Aorta (tissue), 5 donors: ENCODE data around the gene TCOF1. TPM values are rescaled to one million over a fixed set of nuclear protein-coding genes. Genes with fewer than 3 reads are reported as not detected.
A peak's percentile ranks its signal among the peaks of the same experiment; 100 is the strongest.

Source experiments
- ATAC-seq: fragments of 200-7000 bp; cut with Tn5 transposase; one replicate; pipeline ENCODE4 v1.9.1; 2022; ENCODE audit warnings: moderate library complexity; ENCODE audit not compliant: low FRiP score
- DNase-seq, 2 donors: peaks; one replicate each; pipeline ENCODE4 v3.0.0-alpha.2; 2020
- H3K27ac ChIP-seq, 2 donors: one replicate each; pipeline ENCODE4 v1.5.1; 2013; ENCODE audit warnings: low read length in 2 of 2, mild to moderate bottlenecking in 2 of 2, moderate library complexity in 2 of 2, control low read depth in 1 of 2, inconsistent platforms in 1 of 2, low read depth in 1 of 2
- H3K27me3 ChIP-seq, 2 donors: one replicate each; pipeline ENCODE4 v1.6.1; 2013; ENCODE audit warnings: control low read depth in 1 of 2, low read length in 1 of 2, mild to moderate bottlenecking in 1 of 2, moderate library complexity in 1 of 2; ENCODE audit not compliant: insufficient read depth in 2 of 2, control insufficient read depth in 1 of 2
- H3K36me3 ChIP-seq, 2 donors: one replicate each; pipeline ENCODE4 v1.6.1; 2013; ENCODE audit warnings: control low read depth in 1 of 2, low read length in 1 of 2, mild to moderate bottlenecking in 1 of 2; ENCODE audit not compliant: insufficient read depth in 2 of 2, control insufficient read depth in 1 of 2
- H3K4me1 ChIP-seq, 2 donors: one replicate each; pipeline ENCODE4 v1.6.1; 2013; ENCODE audit warnings: low read length in 2 of 2, control low read depth in 1 of 2, mild to moderate bottlenecking in 1 of 2, moderate library complexity in 1 of 2; ENCODE audit not compliant: insufficient read depth in 2 of 2, control insufficient read depth in 1 of 2
- H3K4me3 ChIP-seq, 2 donors: one replicate each; pipeline ENCODE4 v1.5.1; 2013; ENCODE audit warnings: low read length in 2 of 2, control low read depth in 1 of 2, mild to moderate bottlenecking in 1 of 2
- H3K9me3 ChIP-seq: one replicate; pipeline ENCODE4 v1.6.1; 2013; ENCODE audit warnings: mild to moderate bottlenecking, low read length; ENCODE audit not compliant: control insufficient read depth
- WGBS, 2 donors: extraction: QIAGEN DNeasy Blood & Tissue Kit; methylation state at CpG; one replicate each; pipeline ENCODE4 v1.1.7; 2013; 5-methylcytosine and 5-hydroxymethylcytosine counted together
- intact Hi-C, 2 donors: fragments of 100-400 bp; cut with DNase I; formaldehyde crosslinking; loops; one replicate each; pipeline versions ENCODE4 v1.14.2 to v1.15.0; 2022
- polyA plus RNA-seq, 2 donors: library from polyadenylated mRNA; stranded (reverse); fragments of 200-250 nt; gene quantifications; one replicate each; pipeline ENCODE4 v1.2.3, GENCODE V29; 2013
- total RNA-seq, 2 donors: library from RNA; stranded (reverse); fragmentation: NEBNext Ultra II Directional; extraction: Animal tissue kit (Norgen Biotek cat#: 25700); gene quantifications; one replicate each; pipeline ENCODE4 v1.2.1, GENCODE V29; 2021
- donor health status: healthy with polysubstance abuse.
- donor health status: Bipolar disorder and iron deficiency.
- donor health status: DM: no; HTN: no; CAD: no.
- donor health status: DM: no; HTN: no; CAD: no.
- donor health status: DM: yes; HTN: yes; CAD: no.

The TCOF1 gene
- total and polyA plus RNA-seq, 4 donors = 8.0 to 31.9 (median 27.0) TPM

DNA sequence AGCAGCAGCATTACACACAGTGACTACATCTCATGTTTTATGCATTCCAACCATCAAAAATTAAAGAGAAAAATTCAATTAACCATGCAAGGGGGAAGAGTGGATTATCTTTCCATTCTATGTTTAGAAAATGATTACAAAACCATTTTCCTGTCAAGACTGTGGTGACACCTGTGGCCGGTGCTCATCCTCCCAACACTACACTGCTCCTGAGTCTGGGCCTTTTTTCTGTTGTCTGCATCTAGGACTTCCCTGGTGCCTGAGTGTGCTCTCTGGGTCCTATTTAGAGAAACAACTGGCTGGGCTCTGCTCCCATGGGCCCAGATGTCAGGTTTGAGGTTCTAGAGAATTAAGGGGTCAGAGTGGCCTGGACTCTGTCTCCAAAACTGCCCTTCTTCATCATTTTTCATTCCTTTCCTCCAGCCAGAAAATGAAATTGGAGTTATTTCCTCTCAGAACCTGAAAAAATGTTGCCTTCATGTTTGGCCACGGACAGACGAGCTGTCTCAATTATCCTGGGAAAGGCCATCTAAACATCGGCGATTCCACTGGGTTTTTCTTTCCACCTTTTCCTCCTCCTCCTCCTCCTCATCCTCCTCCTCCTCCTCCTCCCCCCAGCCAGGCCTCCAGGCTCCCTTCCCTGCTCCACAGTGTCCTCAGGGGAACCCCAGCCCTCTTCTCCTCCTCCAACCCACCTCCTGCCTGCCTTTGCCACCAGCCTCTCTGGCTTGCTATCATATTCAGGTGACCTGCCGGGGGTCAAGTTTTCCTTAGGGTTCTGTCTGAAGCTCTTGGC lies 43.4 kb upstream of the TCOF1 start:
- Histone ChIP-seq H3K27me3 (no peaks in the 10 kb centered on the region), H3K4me1 (no peaks in the 10 kb centered on the region), H3K4me3 (no peak overlapping the region), H3K27ac (no peak overlapping the region), H3K36me3 (no peaks in the 10 kb centered on the region), H3K9me3 (no peaks in the 10 kb centered on the region)
- intact Hi-C loops = no loop called here
- WGBS, 2 donors = 56 to 61% methylated on average over 6 of the region's 6 CpGs
- DNase-seq (no peak), ATAC-seq (no peak)

DNA sequence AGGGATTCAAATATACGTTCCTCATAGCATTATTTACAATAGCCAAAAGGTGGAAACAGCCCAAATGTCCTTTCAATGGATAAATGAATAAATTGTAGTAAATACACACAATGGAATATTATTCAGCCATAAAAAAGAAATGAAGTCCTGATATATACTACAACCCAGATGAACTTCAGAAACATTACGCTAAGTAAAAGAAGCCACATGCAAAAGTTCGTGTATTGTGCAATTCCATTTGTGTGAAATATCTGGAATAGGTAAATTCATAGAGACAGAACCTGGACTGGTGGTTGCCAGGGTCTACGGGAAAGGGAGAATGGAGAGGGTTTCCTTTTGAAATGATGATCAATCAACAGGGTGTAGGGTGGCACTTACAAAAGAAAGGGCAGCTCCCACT lies 42.3 kb upstream of the TCOF1 start:
- DNase-seq (no peak), ATAC-seq (no peak)
- Histone ChIP-seq H3K4me1 (no peaks in the 10 kb centered on the region), H3K4me3 (no peak overlapping the region), H3K9me3 (no peaks in the 10 kb centered on the region), H3K36me3 (no peaks in the 10 kb centered on the region), H3K27me3 (no peaks in the 10 kb centered on the region), H3K27ac (no peak overlapping the region)
- intact Hi-C loops = no loop called here
- WGBS, 2 donors = 95 to 96% methylated on average over 4 of the region's 4 CpGs

- Histone ChIP-seq H3K36me3 (no peaks in the 10 kb centered on the region), H3K27me3 (no peaks in the 10 kb centered on the region), H3K9me3 (no peaks in the 10 kb centered on the region), H3K4me3 (no peak overlapping the region), H3K4me1 (no peaks in the 10 kb centered on the region), H3K27ac (no peak overlapping the region)
- DNase-seq (no peak), ATAC-seq (no peak)
- WGBS, 2 donors = 90 to 94% methylated on average over 3 of the region's 3 CpGs
- intact Hi-C loops = no loop called here
These were observed 41.2 kb upstream of the TCOF1 start for GRCh38 chr5:150316320-150316719.

DNA sequence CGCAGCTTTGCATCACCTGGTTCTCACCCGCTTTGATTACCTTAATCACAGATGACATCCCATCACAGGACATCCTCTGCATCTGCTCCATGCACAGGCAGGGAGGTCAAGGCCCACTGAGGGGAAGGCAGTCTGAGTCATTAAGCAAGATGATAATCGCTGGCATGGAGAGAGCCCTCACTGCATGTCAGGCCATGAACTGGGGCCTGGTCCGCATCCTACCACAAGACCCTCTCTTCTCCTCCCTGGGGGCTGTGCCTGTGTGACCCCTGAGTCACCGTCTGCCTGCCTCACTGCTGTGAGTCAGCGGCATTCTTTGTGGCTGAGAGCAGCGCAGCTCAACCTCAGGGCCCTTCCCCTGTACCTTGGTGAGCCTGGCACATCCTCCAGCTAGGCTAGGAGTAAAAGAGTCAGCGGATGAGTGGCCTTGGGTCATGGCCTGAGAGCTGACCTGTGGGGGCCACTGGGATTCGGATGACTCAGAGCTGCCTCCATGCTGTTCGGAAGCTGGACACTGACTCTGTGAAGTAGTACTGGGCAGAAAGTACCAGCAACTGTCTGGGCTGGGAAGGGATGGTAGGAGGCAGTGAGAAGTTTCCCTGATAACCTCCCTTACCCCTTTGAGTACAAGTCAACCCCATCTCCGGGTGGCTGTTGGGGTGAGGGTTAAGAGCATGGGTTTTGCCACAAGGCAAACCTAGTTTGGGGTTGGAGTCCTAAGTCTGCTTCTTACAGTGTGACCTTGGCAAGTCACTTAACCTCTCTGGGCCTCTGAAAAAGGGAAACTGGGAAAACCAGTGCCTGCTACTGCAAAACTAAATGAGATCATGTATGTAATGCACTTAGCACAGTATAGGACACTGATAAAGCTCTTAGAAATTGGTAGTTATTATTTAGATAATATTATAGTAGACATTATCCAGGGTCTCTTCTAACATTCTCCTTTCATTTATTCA lies 40.2 kb upstream of the TCOF1 start:
- Histone ChIP-seq H3K36me3 (no peaks in the 10 kb centered on the region), H3K4me1 (no peaks in the 10 kb centered on the region), H3K9me3 (no peaks in the 10 kb centered on the region), H3K27ac (no peak overlapping the region), H3K4me3 (no peak overlapping the region), H3K27me3 (no peaks in the 10 kb centered on the region)
- ATAC-seq (peak; percentile 37), DNase-seq (no peak)
- intact Hi-C loops = no loop called here
- WGBS, 2 donors = 86 to 90% methylated on average over 11 of the region's 11 CpGs

- H3K4me3 ChIP-seq = no peak overlapping the region
- no peak overlapping the region for H3K27ac ChIP-seq
- H3K36me3 ChIP-seq = no peaks in the 10 kb centered on the region
- H3K4me1 ChIP-seq = no peaks in the 10 kb centered on the region
- intact Hi-C loops = no loop called here
- DNase-seq = no peak
- no peaks in the 10 kb centered on the region for H3K9me3 ChIP-seq
- no peak for ATAC-seq
- 78 to 81% methylated on average over 9 of the region's 9 CpGs for WGBS, 2 donors
- no peaks in the 10 kb centered on the region for H3K27me3 ChIP-seq
These were observed 38.6 kb upstream of the TCOF1 start for GRCh38 chr5:150318613-150319483.

DNA sequence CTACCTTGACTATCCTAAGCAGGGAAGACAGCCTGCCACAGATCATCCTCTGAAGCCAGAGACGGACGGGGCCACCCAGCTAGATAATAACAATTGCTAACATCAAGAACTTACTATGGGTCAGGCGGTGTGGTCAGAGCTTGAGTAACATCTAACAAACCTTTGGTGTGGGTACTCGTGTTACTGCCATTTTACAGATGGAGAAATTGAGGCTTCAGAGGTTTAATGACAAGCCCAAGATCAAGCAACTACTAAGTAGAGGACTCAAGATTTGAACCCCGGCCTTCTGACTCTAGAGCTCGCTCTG lies 38.1 kb upstream of the TCOF1 start:
- 96 to 97% methylated on average over 6 of the region's 6 CpGs for WGBS, 2 donors
- no peak overlapping the region for H3K4me3 ChIP-seq
- DNase-seq = no peak
- H3K27me3 ChIP-seq = no peaks in the 10 kb centered on the region
- no peaks in the 10 kb centered on the region for H3K36me3 ChIP-seq
- H3K9me3 ChIP-seq = no peaks in the 10 kb centered on the region
- intact Hi-C loops = no loop called here
- H3K27ac ChIP-seq = no peak overlapping the region
- no peak for ATAC-seq
- no peaks in the 10 kb centered on the region for H3K4me1 ChIP-seq

GRCh38 chr5:150320044-150320613 lies 37.4 kb upstream of the TCOF1 start:
- Histone ChIP-seq H3K4me1 (no peaks in the 10 kb centered on the region), H3K36me3 (no peaks in the 10 kb centered on the region), H3K27me3 (no peaks in the 10 kb centered on the region), H3K9me3 (no peaks in the 10 kb centered on the region), H3K4me3 (no peak overlapping the region), H3K27ac (no peak overlapping the region)
- 39 to 53% methylated on average over 2 of the region's 2 CpGs for WGBS, 2 donors
- intact Hi-C loops = no loop called here
- ATAC-seq (peak; percentile 88), DNase-seq (peak in 1 of 2 donors; percentile 59)

- H3K4me3 ChIP-seq = no peak overlapping the region
- ATAC-seq (no peak), DNase-seq (no peak)
- no peak overlapping the region for H3K27ac ChIP-seq
- H3K9me3 ChIP-seq = no peaks in the 10 kb centered on the region
- no peaks in the 10 kb centered on the region for H3K36me3 ChIP-seq
- no peaks in the 10 kb centered on the region for H3K4me1 ChIP-seq
- WGBS, 2 donors = 97 to 100% methylated on average over 1 of the region's 1 CpG
- no peaks in the 10 kb centered on the region for H3K27me3 ChIP-seq
- intact Hi-C loops = no loop called here
These were observed 36.3 kb upstream of the TCOF1 start for GRCh38 chr5:150321211-150321610.
